ENCODE measurements around the gene ABLIM1. TPM values are rescaled to one million over a fixed set of nuclear protein-coding genes. Genes with fewer than 3 reads are reported as not detected.

The ABLIM1 gene
- polyA plus RNA-seq, 3 donors: 0.33 to 0.91 (median 0.57) TPM

DNA sequence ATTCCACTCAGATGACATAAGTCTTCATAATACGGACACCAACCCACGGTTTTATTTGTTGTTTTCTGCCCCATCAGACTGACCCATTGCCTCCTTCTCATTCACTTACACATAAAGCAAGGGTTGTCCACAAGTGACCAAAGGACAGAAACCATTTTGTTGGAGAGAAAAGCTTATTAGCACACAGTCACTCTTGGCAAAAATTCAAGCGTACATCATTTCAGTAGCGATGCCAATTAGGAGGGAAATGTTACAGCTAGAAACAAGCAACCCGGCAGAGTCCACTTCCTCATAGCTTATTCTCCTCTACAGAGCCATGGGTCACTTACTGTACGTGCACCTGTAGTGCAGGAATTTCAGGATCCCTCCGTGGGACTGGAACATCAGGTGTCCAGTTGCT is 23.0 kb downstream of the ABLIM1 start:
- intact Hi-C loops (cut with micrococcal nuclease): no loop called here
- Histone ChIP-seq H2AFZ (ENCODE audit: insufficient read depth, low read depth, low read length, poor library complexity, severe bottlenecking) (no peak overlapping the region), H3K27me3 (ENCODE audit: control insufficient read depth in 2 of 2, insufficient read depth in 2 of 2, low read length in 2 of 2) (peaks cover 36% of the 10 kb centered on the region in 2 donors), H3K4me2 (replicated peaks; ENCODE audit: extremely low read depth, low read length, poor library complexity, severe bottlenecking) (no peak overlapping the region), H4K20me1 (ENCODE audit: insufficient read depth, low read length) (no peaks in the 10 kb centered on the region), H3K9me3 (replicated peaks in 1 of 2; ENCODE audit: control insufficient read depth in 1 of 2, insufficient read depth in 1 of 2, low read length in 2 of 2) (peaks cover 0 to 19% of the 10 kb centered on the region in 2 donors), H3K36me3 (replicated peaks in 1 of 2; ENCODE audit: control insufficient read depth in 1 of 2, insufficient read depth in 2 of 2, low read length in 2 of 2) (no peaks in the 10 kb centered on the region), H3K27ac (ENCODE audit: low read depth in 1 of 2, low read length in 2 of 2) (no peak overlapping the region), H3K79me2 (ENCODE audit: insufficient read depth, low read length) (no peaks in the 10 kb centered on the region), H3K4me1 (ENCODE audit: control insufficient read depth in 1 of 2, insufficient read depth in 2 of 2, low read length in 2 of 2) (peaks cover 7 to 12% of the 10 kb centered on the region in 2 donors), H3K4me3 (replicated peaks in 1 of 3; ENCODE audit: low read depth in 2 of 3, low read length in 3 of 3) (no peak overlapping the region), H3K9ac (ENCODE audit: insufficient read depth, low read length, poor library complexity, severe bottlenecking) (no peak overlapping the region)
- Mint-ChIP-seq H3K27ac (no peak overlapping the region), H3K27me3 (ENCODE audit: low read depth in 3 of 3) (peaks cover 35 to 39% (median 37%) of the 10 kb centered on the region in 3 donors), H3K4me1 (peaks cover 31% of the 10 kb centered on the region), H3K36me3 (peaks cover 0 to 10% of the 10 kb centered on the region in 2 donors), H3K9me3 (peaks cover 0 to 6% (median 3%) of the 10 kb centered on the region in 7 donors), H3K4me3 (no peak overlapping the region)
- DNase-seq: no peak
- WGBS (ENCODE audit: insufficient coverage): 65% methylated on average over 5 of the region's 7 CpGs
- TF ChIP-seq, protein P1, sequence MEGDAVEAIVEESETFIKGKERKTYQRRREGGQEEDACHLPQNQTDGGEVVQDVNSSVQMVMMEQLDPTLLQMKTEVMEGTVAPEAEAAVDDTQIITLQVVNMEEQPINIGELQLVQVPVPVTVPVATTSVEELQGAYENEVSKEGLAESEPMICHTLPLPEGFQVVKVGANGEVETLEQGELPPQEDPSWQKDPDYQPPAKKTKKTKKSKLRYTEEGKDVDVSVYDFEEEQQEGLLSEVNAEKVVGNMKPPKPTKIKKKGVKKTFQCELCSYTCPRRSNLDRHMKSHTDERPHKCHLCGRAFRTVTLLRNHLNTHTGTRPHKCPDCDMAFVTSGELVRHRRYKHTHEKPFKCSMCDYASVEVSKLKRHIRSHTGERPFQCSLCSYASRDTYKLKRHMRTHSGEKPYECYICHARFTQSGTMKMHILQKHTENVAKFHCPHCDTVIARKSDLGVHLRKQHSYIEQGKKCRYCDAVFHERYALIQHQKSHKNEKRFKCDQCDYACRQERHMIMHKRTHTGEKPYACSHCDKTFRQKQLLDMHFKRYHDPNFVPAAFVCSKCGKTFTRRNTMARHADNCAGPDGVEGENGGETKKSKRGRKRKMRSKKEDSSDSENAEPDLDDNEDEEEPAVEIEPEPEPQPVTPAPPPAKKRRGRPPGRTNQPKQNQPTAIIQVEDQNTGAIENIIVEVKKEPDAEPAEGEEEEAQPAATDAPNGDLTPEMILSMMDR (IDR thresholded peaks at IDR 0.05): no peak

GRCh38 chr10:114634609-114634979 is 23.5 kb downstream of the ABLIM1 start:
- H3K27me3 ChIP-seq (ENCODE audit: control insufficient read depth in 2 of 2, insufficient read depth in 2 of 2, low read length in 2 of 2): peaks cover 39 to 40% of the 10 kb centered on the region in 2 donors
- H3K79me2 ChIP-seq (ENCODE audit: insufficient read depth, low read length): no peaks in the 10 kb centered on the region
- H4K20me1 ChIP-seq (ENCODE audit: insufficient read depth, low read length): no peaks in the 10 kb centered on the region
- TF ChIP-seq, protein P1 (IDR thresholded peaks at IDR 0.05): no peak
- intact Hi-C loops (cut with micrococcal nuclease): no loop called here
- WGBS (ENCODE audit: insufficient coverage): 60% methylated on average over 1 of the region's 4 CpGs
- H3K27ac ChIP-seq (ENCODE audit: low read depth in 1 of 2, low read length in 2 of 2): no peak overlapping the region
- peaks cover 35 to 42% (median 39%) of the 10 kb centered on the region in 3 donors for H3K27me3 Mint-ChIP-seq (ENCODE audit: low read depth in 3 of 3)
- H3K36me3 Mint-ChIP-seq: peaks cover 0 to 10% of the 10 kb centered on the region in 2 donors
- no peak overlapping the region for H3K4me3 Mint-ChIP-seq
- H3K4me1 ChIP-seq (ENCODE audit: control insufficient read depth in 1 of 2, insufficient read depth in 2 of 2, low read length in 2 of 2): peaks cover 7 to 12% of the 10 kb centered on the region in 2 donors
- H2AFZ ChIP-seq (ENCODE audit: insufficient read depth, low read depth, low read length, poor library complexity, severe bottlenecking): no peak overlapping the region
- no peak for DNase-seq
- peaks cover 0 to 6% (median 3%) of the 10 kb centered on the region in 7 donors for H3K9me3 Mint-ChIP-seq
- no peak overlapping the region for H3K4me3 ChIP-seq (replicated peaks in 1 of 3; ENCODE audit: low read depth in 2 of 3, low read length in 3 of 3)
- peaks cover 0 to 19% of the 10 kb centered on the region in 2 donors for H3K9me3 ChIP-seq (replicated peaks in 1 of 2; ENCODE audit: control insufficient read depth in 1 of 2, insufficient read depth in 1 of 2, low read length in 2 of 2)
- peaks cover 29% of the 10 kb centered on the region for H3K4me1 Mint-ChIP-seq
- H3K36me3 ChIP-seq (replicated peaks in 1 of 2; ENCODE audit: control insufficient read depth in 1 of 2, insufficient read depth in 2 of 2, low read length in 2 of 2): no peaks in the 10 kb centered on the region
- H3K4me2 ChIP-seq (replicated peaks; ENCODE audit: extremely low read depth, low read length, poor library complexity, severe bottlenecking): no peak overlapping the region
- no peak overlapping the region for H3K27ac Mint-ChIP-seq
- no peak overlapping the region for H3K9ac ChIP-seq (ENCODE audit: insufficient read depth, low read length, poor library complexity, severe bottlenecking)

Data from CD14-positive monocyte (primary cell).